Retinal pigment epithelial cell (primary cell): ENCODE measurements around the gene LIMA1.
"Not testable (repeated sequence)": the region's sequence is repeated elsewhere in the genome, so short reads cannot be mapped to it uniquely, and the experiment has no call there.

Experiments
- DNase-seq: peaks from one replicate; pipeline ENCODE4 v3.0.0-alpha.2; 2010; ENCODE audit warnings: low read depth
- H3K4me3 ChIP-seq: 2 replicates; pipeline ENCODE4 v1.5.1; 2011; ENCODE audit warnings: mild to moderate bottlenecking, low read length, control low read depth, moderate library complexity
- TF ChIP-seq, protein P1 (sequence below): conservative IDR thresholded peaks from 2 replicates; pipeline ENCODE4 v1.5.1; 2011; ENCODE audit warnings: low read depth, low read length, control low read depth, inconsistent platforms

Gene LIMA1

DNA sequence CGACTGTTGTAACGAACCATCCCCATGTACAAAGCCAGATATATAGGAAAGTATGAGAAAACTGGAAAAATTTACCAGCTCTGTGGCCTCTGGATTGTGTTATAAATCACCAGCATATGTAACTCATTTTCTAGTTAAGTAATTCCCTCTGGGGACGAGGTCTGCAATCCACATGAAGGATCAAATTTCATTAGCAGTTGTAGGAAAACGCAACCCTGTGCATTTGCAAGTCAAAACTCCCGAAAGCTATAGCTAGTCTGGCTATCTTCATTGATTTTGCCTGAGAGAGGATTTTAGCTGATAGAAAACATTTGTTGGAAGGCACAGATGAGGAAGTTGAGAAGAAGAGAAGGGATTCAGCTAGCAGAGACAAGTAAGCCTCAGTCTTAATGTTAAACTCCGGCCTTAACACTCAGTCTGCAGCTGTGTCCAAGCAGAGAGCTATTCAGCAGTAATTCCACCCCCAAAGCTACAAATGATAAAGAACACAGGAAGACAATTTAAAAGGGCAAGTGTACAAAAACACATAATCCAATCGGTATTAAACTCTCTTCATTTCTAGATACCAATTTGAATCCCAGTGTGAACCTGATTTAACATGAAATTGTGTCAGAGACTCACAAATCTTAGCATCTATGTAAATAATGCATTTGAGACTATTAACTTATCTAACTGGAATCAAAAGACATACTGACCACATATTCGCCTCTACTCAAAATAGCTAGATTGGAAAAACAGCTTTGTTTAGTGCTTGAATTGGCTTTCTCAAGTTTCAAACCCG, 61.9 kb downstream of the LIMA1 start:
- TF ChIP-seq, protein P1, sequence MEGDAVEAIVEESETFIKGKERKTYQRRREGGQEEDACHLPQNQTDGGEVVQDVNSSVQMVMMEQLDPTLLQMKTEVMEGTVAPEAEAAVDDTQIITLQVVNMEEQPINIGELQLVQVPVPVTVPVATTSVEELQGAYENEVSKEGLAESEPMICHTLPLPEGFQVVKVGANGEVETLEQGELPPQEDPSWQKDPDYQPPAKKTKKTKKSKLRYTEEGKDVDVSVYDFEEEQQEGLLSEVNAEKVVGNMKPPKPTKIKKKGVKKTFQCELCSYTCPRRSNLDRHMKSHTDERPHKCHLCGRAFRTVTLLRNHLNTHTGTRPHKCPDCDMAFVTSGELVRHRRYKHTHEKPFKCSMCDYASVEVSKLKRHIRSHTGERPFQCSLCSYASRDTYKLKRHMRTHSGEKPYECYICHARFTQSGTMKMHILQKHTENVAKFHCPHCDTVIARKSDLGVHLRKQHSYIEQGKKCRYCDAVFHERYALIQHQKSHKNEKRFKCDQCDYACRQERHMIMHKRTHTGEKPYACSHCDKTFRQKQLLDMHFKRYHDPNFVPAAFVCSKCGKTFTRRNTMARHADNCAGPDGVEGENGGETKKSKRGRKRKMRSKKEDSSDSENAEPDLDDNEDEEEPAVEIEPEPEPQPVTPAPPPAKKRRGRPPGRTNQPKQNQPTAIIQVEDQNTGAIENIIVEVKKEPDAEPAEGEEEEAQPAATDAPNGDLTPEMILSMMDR: no peak
- peak overlapping the region; percentile 58 for H3K4me3 ChIP-seq
- no peak for DNase-seq

DNA sequence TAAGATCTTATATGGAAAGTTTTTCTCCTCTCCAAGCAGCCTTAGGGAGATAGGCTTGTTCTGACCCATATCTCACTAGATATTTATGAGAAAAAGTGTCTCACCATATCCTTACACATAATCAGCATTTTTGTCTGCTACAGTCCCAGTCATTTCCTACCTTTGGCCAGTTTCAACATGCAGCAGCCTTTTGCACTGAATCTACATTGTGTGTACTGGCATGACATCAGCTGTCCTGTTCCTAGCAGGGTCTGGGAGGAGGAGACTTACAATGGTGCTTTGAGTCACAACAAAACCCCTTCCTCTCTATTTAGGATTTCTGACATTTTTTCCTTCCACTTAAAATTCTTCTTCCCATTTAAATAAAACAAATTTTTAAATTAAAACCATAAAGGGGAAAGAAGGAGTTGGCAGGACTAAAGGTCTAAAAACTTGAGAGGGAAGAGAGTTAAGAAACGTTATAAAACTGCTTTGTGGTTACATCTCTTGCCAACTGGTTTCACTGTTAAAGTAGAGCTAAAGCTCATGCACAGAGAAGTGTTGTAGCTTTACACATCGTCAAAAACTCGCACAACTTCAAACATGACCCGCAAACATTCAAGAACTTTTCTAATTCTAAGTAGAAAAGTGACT, 62.8 kb downstream of the LIMA1 start:
- TF ChIP-seq, protein P1: no peak
- H3K4me3 ChIP-seq: peak overlapping the region; percentile 58
- DNase-seq: no peak

DNA sequence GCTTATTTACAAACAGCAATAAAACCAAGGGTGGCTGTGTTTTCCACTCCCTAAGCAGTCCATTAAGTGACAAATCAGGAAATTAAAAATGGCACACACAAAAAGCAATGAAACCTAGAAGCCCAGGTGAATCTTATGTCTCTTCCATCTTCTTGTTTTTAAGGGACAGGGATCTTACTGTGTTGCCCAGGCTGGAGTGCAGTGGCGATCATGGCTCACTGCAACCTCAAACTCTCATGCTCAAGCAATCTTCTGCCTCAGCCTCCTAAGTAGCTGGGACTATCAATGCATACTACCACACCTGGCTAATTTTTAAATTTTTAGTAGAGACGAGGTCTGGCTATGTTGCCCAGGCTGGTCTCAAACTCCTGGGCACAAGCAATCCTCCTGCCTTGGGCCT, 63.8 kb downstream of the LIMA1 start:
- H3K4me3 ChIP-seq: no peak overlapping the region
- TF ChIP-seq, protein P1: no peak
- DNase-seq: no peak

DNA sequence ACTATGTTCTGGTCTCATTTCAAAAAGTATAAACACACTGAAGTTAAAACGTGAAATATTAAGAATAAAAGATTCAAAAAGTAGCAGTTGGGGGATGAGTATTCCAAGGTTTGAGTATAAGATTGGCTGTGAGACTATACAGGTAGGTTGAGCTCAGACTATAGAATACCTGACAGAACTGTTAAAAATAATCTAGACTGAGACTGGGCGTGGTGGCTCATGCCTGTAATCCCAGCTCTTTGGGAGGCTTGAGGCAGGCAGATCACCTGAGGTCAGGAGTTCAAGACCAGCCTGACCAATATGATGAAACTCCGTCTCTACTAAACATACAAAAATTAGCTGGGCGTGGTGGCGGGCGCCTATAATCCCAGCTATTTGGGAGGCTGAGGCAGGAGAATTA, 64.3 kb downstream of the LIMA1 start:
- not testable (repeated sequence) for H3K4me3 ChIP-seq, DNase-seq

DNA sequence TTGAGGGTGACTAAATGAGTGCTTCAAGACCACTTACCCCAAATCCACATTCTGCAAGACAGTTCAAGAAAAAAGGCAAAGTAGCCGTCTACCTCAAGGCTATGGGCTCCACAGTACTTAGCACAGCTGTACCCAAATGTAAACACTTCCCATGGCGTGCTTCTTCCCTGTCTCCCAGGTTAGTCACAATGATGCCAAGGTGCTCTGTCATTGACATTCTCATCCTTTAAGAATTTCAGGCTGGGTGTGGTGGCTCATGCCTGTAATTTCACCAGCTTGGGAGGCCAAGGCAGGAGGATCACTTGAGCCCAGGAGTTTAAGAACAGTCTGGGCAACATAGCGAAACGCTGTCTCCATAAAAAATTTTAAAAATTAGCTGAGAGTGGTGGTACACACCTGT, 64.9 kb downstream of the LIMA1 start:
- DNase-seq: no peak
- TF ChIP-seq, protein P1: no peak
- H3K4me3 ChIP-seq: no peak overlapping the region

DNA sequence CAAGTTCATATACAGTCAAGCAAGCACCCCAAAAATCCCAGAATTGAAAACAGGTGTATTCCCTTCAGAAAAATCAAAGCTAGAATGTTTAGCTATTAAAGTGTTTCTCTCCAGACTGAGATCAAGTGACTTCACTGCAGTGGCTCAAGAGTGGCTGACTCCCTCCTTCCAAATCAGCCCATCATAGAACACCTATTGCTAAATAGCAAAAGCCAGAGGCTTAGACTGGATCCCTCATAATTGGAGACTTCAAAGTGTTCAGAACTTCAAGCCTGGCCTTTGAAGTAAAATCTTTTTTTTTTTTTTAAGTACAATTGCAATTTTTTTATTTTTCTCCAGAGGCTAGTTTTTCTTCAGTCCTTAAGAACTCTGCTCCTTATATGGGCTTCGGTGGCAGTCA, 66.1 kb downstream of the LIMA1 start:
- no peak overlapping the region for H3K4me3 ChIP-seq
- DNase-seq: no peak
- TF ChIP-seq, protein P1: no peak

DNA sequence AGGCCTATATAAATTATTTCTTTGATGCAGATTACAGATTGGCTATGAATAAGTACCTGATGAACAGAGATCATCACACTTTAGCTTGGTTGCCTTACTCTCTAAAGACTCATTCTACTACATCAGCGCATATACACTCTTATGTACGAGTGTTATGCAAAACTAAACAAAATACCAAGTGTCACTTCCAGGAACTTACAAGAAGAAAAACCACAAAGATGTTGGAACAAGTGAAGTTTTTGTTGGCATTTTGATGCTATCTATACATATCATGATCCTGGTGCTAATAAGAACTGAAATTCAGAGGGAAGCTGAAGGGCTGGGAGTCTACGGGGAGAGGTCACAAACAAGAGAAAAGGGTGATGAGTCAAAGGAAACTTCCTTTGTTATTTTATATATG, 68.3 kb downstream of the LIMA1 start:
- no peak for DNase-seq
- TF ChIP-seq, protein P1: no peak
- H3K4me3 ChIP-seq: no peak overlapping the region
